Cerebellar nuclear complex (tissue), 1 donor: ENCODE measurements around the gene TMC7.
A peak's percentile ranks its signal among the peaks of the same experiment; 100 is the strongest.
"Not testable (repeated sequence)": the region's sequence is repeated elsewhere in the genome, so short reads cannot be mapped to it uniquely, and the experiment has no call there.

ENCODE experiments used
- DNase-seq, 2 experiments: peaks; one replicate each; lab custom pipeline; 2025; lab: John Stamatoyannopoulos, UW

The TMC7 gene

GRCh38 chr16:18979936-18980335 lies 3.8 kb upstream of the TMC7 start:
- peak; percentile 84 to 89 for DNase-seq

GRCh38 chr16:18984435-18985005 lies 786 bp downstream of the TMC7 start:
- DNase-seq: no peak

- not testable (repeated sequence) for DNase-seq
These were observed 1.5 kb downstream of the TMC7 start for GRCh38 chr16:18985256-18985655.

- DNase-seq: not testable (repeated sequence)
These were observed 8.0 kb downstream of the TMC7 start for GRCh38 chr16:18991731-18992130.

- not testable (repeated sequence) for DNase-seq
These were observed 9.8 kb downstream of the TMC7 start for GRCh38 chr16:18993531-18993930.

GRCh38 chr16:18994181-18994580 lies 10.4 kb downstream of the TMC7 start:
- DNase-seq: not testable (repeated sequence)

- not testable (repeated sequence) for DNase-seq
These were observed 11.7 kb downstream of the TMC7 start for GRCh38 chr16:18995406-18995805.

- DNase-seq: not testable (repeated sequence)
These were observed 12.8 kb downstream of the TMC7 start for GRCh38 chr16:18996536-18996935.

GRCh38 chr16:18997001-18997400 lies 13.3 kb downstream of the TMC7 start:
- DNase-seq: not testable (repeated sequence)

GRCh38 chr16:18999045-18999393 lies 15.3 kb downstream of the TMC7 start:
- no peak for DNase-seq

GRCh38 chr16:19001788-19002187 lies 18.1 kb downstream of the TMC7 start:
- no peak for DNase-seq

- DNase-seq: no peak
These were observed 20.2 kb downstream of the TMC7 start for GRCh38 chr16:19003935-19004334.

GRCh38 chr16:19005561-19006445 lies 22.1 kb downstream of the TMC7 start:
- DNase-seq: no peak

GRCh38 chr16:19006446-19007315 lies 22.9 kb downstream of the TMC7 start:
- DNase-seq: no peak

- no peak for DNase-seq
These were observed 24.8 kb downstream of the TMC7 start for GRCh38 chr16:19008245-19009169.

- DNase-seq: no peak
These were observed 27.5 kb downstream of the TMC7 start for GRCh38 chr16:19011169-19011731.

- DNase-seq: no peak
These were observed 30.7 kb downstream of the TMC7 start for GRCh38 chr16:19014461-19014860.

GRCh38 chr16:19017179-19017578 lies 33.4 kb downstream of the TMC7 start:
- DNase-seq: no peak

GRCh38 chr16:19020689-19021088 lies 37.0 kb downstream of the TMC7 start:
- no peak for DNase-seq

- no peak for DNase-seq
These were observed 38.0 kb downstream of the TMC7 start for GRCh38 chr16:19021747-19022146.

- DNase-seq: no peak
These were observed 43.7 kb downstream of the TMC7 start for GRCh38 chr16:19027416-19027815.
